ENCODE data around the gene F2.

DNA sequence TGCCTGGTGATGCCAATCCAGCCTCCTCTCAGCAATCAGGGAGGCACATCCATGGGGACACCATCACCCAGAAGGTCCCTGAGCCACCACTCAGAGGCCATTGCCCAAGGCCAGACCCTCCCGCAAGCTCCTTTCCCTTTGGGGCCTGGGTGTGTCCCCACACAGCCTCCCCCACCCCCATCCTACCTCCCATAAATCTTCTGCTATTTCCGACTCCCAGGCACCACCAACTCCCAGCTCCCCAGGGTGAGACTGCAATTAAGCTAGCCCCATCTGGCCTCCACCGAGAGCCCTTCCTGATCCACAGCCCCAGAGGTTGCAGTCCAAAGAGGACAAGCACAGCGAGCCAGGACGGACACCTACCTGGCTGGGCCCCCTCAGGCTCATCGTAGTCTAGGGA, 24.9 kb upstream of the F2 start:
- TF ChIP-seq, protein P1, sequence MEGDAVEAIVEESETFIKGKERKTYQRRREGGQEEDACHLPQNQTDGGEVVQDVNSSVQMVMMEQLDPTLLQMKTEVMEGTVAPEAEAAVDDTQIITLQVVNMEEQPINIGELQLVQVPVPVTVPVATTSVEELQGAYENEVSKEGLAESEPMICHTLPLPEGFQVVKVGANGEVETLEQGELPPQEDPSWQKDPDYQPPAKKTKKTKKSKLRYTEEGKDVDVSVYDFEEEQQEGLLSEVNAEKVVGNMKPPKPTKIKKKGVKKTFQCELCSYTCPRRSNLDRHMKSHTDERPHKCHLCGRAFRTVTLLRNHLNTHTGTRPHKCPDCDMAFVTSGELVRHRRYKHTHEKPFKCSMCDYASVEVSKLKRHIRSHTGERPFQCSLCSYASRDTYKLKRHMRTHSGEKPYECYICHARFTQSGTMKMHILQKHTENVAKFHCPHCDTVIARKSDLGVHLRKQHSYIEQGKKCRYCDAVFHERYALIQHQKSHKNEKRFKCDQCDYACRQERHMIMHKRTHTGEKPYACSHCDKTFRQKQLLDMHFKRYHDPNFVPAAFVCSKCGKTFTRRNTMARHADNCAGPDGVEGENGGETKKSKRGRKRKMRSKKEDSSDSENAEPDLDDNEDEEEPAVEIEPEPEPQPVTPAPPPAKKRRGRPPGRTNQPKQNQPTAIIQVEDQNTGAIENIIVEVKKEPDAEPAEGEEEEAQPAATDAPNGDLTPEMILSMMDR (IDR thresholded peaks at IDR 0.05 in 4 of 5, conservative IDR thresholded peaks at IDR 0.05 in 1 of 5) = no peak
- TF ChIP-seq POLR2A (IDR thresholded peaks at IDR 0.05) = no peak
